ENCODE measurements around the gene NOBOX. TPM values are rescaled to one million over a fixed set of nuclear protein-coding genes. Genes with fewer than 3 reads are reported as not detected.

The NOBOX gene
- total and polyA plus RNA-seq, 2 experiments from 2014 or later, result not detected

GRCh38 chr7:144399946-144400345 is 3.5 kb downstream of the NOBOX start (continued):
- TF ChIP-seq JUNB (IDR thresholded peaks at IDR 0.05; ENCODE audit: unreplicated experiment) (no peak), STAT1 (IDR thresholded peaks at IDR 0.05; ENCODE audit: unreplicated experiment) (no peak), NANOG (IDR thresholded peaks at IDR 0.05; ENCODE audit: borderline replicate concordance) (no peak)

- no peaks in the 10 kb centered on the region for H4K20me1 ChIP-seq (replicated peaks; ENCODE audit: insufficient read depth)
- peaks cover 14% of the 10 kb centered on the region for H3K27me3 Mint-ChIP-seq (ENCODE audit: insufficient read depth, low read depth, poor library complexity)
- no peak overlapping the region for H3K27ac Mint-ChIP-seq
Measured at GRCh38 chr7:144398911-144399310, 4.6 kb downstream of the NOBOX start.

More at GRCh38 chr7:144398911-144399310, 4.6 kb downstream of the NOBOX start:
- H3K9me2 ChIP-seq (ENCODE audit: insufficient read depth), result no peaks in the 10 kb centered on the region
- H3K4me2 ChIP-seq, result no peak overlapping the region
- no peaks in the 10 kb centered on the region for H3K4me1 ChIP-seq (ENCODE audit: insufficient read depth)
- no peaks in the 10 kb centered on the region for H3K79me2 ChIP-seq (replicated peaks; ENCODE audit: insufficient read depth)
- H3K9me3 Mint-ChIP-seq, result no peaks in the 10 kb centered on the region; the same call in 1 of the 3 replicates
- H3K36me3 ChIP-seq (ENCODE audit: insufficient read depth), result no peaks in the 10 kb centered on the region
- no peak for ATAC-seq
- no peak for DNase-seq (ENCODE audit: low spot score)
- no peaks in the 10 kb centered on the region for H3F3A ChIP-seq (replicated peaks; ENCODE audit: low read depth)
- no peaks in the 10 kb centered on the region for H3K27me3 ChIP-seq (ENCODE audit: insufficient read depth)
- TF ChIP-seq CREB1 (CRISPR knock-in tag; IDR thresholded peaks at IDR 0.05; ENCODE audit: low read depth), result no peak
- TF ChIP-seq ZNF331 (CRISPR knock-in tag; IDR thresholded peaks at IDR 0.05; ENCODE audit: low read depth), result no peak
- no peak for TF ChIP-seq EZH2 (IDR thresholded peaks at IDR 0.05; ENCODE audit: low read depth, unreplicated experiment)
- TF ChIP-seq, protein P1, sequence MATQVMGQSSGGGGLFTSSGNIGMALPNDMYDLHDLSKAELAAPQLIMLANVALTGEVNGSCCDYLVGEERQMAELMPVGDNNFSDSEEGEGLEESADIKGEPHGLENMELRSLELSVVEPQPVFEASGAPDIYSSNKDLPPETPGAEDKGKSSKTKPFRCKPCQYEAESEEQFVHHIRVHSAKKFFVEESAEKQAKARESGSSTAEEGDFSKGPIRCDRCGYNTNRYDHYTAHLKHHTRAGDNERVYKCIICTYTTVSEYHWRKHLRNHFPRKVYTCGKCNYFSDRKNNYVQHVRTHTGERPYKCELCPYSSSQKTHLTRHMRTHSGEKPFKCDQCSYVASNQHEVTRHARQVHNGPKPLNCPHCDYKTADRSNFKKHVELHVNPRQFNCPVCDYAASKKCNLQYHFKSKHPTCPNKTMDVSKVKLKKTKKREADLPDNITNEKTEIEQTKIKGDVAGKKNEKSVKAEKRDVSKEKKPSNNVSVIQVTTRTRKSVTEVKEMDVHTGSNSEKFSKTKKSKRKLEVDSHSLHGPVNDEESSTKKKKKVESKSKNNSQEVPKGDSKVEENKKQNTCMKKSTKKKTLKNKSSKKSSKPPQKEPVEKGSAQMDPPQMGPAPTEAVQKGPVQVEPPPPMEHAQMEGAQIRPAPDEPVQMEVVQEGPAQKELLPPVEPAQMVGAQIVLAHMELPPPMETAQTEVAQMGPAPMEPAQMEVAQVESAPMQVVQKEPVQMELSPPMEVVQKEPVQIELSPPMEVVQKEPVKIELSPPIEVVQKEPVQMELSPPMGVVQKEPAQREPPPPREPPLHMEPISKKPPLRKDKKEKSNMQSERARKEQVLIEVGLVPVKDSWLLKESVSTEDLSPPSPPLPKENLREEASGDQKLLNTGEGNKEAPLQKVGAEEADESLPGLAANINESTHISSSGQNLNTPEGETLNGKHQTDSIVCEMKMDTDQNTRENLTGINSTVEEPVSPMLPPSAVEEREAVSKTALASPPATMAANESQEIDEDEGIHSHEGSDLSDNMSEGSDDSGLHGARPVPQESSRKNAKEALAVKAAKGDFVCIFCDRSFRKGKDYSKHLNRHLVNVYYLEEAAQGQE (IDR thresholded peaks at IDR 0.05; ENCODE audit: unreplicated experiment), result no peak
- TF ChIP-seq, protein P2, sequence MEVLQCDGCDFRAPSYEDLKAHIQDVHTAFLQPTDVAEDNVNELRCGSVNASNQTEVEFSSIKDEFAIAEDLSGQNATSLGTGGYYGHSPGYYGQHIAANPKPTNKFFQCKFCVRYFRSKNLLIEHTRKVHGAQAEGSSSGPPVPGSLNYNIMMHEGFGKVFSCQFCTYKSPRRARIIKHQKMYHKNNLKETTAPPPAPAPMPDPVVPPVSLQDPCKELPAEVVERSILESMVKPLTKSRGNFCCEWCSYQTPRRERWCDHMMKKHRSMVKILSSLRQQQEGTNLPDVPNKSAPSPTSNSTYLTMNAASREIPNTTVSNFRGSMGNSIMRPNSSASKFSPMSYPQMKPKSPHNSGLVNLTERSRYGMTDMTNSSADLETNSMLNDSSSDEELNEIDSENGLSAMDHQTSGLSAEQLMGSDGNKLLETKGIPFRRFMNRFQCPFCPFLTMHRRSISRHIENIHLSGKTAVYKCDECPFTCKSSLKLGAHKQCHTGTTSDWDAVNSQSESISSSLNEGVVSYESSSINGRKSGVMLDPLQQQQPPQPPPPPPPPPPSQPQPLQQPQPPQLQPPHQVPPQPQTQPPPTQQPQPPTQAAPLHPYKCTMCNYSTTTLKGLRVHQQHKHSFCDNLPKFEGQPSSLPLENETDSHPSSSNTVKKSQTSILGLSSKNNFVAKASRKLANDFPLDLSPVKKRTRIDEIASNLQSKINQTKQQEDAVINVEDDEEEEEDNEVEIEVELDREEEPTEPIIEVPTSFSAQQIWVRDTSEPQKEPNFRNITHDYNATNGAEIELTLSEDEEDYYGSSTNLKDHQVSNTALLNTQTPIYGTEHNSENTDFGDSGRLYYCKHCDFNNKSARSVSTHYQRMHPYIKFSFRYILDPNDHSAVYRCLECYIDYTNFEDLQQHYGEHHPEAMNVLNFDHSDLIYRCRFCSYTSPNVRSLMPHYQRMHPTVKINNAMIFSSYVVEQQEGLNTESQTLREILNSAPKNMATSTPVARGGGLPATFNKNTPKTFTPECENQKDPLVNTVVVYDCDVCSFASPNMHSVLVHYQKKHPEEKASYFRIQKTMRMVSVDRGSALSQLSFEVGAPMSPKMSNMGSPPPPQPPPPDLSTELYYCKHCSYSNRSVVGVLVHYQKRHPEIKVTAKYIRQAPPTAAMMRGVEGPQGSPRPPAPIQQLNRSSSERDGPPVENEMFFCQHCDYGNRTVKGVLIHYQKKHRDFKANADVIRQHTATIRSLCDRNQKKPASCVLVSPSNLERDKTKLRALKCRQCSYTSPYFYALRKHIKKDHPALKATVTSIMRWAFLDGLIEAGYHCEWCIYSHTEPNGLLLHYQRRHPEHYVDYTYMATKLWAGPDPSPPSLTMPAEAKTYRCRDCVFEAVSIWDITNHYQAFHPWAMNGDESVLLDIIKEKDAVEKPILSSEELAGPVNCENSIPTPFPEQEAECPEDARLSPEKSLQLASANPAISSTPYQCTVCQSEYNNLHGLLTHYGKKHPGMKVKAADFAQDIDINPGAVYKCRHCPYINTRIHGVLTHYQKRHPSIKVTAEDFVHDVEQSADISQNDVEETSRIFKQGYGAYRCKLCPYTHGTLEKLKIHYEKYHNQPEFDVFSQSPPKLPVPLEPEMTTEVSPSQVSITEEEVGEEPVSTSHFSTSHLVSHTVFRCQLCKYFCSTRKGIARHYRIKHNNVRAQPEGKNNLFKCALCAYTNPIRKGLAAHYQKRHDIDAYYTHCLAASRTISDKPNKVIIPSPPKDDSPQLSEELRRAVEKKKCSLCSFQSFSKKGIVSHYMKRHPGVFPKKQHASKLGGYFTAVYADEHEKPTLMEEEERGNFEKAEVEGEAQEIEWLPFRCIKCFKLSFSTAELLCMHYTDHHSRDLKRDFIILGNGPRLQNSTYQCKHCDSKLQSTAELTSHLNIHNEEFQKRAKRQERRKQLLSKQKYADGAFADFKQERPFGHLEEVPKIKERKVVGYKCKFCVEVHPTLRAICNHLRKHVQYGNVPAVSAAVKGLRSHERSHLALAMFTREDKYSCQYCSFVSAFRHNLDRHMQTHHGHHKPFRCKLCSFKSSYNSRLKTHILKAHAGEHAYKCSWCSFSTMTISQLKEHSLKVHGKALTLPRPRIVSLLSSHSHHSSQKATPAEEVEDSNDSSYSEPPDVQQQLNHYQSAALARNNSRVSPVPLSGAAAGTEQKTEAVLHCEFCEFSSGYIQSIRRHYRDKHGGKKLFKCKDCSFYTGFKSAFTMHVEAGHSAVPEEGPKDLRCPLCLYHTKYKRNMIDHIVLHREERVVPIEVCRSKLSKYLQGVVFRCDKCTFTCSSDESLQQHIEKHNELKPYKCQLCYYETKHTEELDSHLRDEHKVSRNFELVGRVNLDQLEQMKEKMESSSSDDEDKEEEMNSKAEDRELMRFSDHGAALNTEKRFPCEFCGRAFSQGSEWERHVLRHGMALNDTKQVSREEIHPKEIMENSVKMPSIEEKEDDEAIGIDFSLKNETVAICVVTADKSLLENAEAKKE (CRISPR knock-in tag; IDR thresholded peaks at IDR 0.05), result no peak
- TF ChIP-seq, protein P3, sequence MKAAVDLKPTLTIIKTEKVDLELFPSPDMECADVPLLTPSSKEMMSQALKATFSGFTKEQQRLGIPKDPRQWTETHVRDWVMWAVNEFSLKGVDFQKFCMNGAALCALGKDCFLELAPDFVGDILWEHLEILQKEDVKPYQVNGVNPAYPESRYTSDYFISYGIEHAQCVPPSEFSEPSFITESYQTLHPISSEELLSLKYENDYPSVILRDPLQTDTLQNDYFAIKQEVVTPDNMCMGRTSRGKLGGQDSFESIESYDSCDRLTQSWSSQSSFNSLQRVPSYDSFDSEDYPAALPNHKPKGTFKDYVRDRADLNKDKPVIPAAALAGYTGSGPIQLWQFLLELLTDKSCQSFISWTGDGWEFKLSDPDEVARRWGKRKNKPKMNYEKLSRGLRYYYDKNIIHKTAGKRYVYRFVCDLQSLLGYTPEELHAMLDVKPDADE (IDR thresholded peaks at IDR 0.05), result no peak
- no peak for TF ChIP-seq JUNB (IDR thresholded peaks at IDR 0.05; ENCODE audit: unreplicated experiment)
- no peak for TF ChIP-seq POLR2AphosphoS5 (IDR thresholded peaks at IDR 0.05; ENCODE audit: low read depth)
- no peak for TF ChIP-seq NANOG (IDR thresholded peaks at IDR 0.05; ENCODE audit: borderline replicate concordance)
- TF ChIP-seq EZH2phosphoT487 (IDR thresholded peaks at IDR 0.05; ENCODE audit: unreplicated experiment), result no peak
- no peak for TF ChIP-seq ZNF114 (CRISPR knock-in tag; IDR thresholded peaks at IDR 0.05)
- TF ChIP-seq CTCF (conservative IDR thresholded peaks at IDR 0.05; ENCODE audit: low read depth in 2 of 2), result no peak
- no peak for TF ChIP-seq STAT1 (IDR thresholded peaks at IDR 0.05; ENCODE audit: unreplicated experiment)
- H3K36me3 Mint-ChIP-seq (ENCODE audit: low read depth), result no peaks in the 10 kb centered on the region
- H3K4me3 ChIP-seq, result no peak overlapping the region
- H3K27ac ChIP-seq (ENCODE audit: low read depth), result no peak overlapping the region
- no peak overlapping the region for H3K4me3 Mint-ChIP-seq
- no peaks in the 10 kb centered on the region; the same call in 2 of the 3 replicates for H3K4me1 Mint-ChIP-seq
- no peak overlapping the region for H2AFZ ChIP-seq

Data from GM23338 (cell line).